ENCODE measurements around the gene CAV2. TPM values are rescaled to one million over a fixed set of nuclear protein-coding genes. Genes with fewer than 3 reads are reported as not detected.

CAV2 gene
- total RNA-seq, 1 donor from 2014 or later, result 150 TPM

- Histone ChIP-seq H3K4me3 (ENCODE audit: low read depth, low read length) (no peak overlapping the region), H3K36me3 (ENCODE audit: control insufficient read depth, insufficient read depth, low read length) (peaks cover 16% of the 10 kb centered on the region), H3K27me3 (ENCODE audit: control insufficient read depth, insufficient read depth, low read length) (no peaks in the 10 kb centered on the region)
- DNase-seq (ENCODE audit: low read depth), result no peak
- FAIRE-seq, result no peak
- no peak for TF ChIP-seq CTCF (IDR thresholded peaks at IDR 0.05; ENCODE audit: insufficient read depth, low read length, severe bottlenecking)
Observed at GRCh38 chr7:116545411-116545993, 46.0 kb downstream of the CAV2 start.

DNA sequence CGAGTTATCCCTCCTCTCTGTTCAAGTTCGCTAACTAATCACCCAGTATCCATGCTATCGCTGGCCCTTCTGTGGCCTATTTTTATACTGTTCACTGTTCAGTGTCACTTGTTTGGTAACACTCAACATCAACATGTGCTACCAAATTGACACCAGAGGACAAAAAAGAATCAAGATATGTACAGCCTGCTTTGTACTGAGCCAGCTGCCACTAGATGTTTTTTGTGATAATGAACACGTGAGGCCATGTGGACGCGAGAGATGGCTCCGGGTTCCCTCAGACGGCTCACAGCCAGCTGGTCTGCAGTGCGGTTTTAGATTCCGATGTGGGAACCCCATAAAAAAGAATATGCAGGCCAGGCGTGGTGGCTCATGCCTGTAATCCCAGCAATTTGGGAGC is 46.5 kb downstream of the CAV2 start:
- FAIRE-seq, result no peak

DNA sequence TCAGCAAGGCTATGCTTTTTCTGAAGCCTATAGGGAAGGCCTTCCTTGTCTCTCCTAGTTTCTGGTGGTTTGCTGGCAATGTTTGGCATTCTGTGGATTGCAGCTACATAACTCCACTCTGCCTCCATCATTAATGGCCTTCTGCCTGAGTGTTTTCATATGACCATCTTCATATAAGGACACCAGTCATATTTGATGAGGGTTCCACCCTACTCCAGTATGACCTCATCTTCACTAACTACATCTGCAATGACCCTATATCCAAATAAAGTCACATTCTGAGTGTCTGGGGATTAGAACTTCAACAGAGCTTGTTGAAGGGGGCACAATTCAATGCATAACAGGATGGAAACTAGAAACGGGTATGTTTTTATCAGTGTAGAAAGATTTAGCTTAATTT is 47.4 kb downstream of the CAV2 start:
- no peak for TF ChIP-seq CTCF (IDR thresholded peaks at IDR 0.05; ENCODE audit: insufficient read depth, low read length, severe bottlenecking)
- Histone ChIP-seq H3K36me3 (ENCODE audit: control insufficient read depth, insufficient read depth, low read length) (peaks cover 19% of the 10 kb centered on the region), H3K4me3 (ENCODE audit: low read depth, low read length) (no peak overlapping the region), H3K27me3 (ENCODE audit: control insufficient read depth, insufficient read depth, low read length) (no peaks in the 10 kb centered on the region)
- DNase-seq (ENCODE audit: low read depth) (no peak), FAIRE-seq (no peak)

More for the DNA sequence above, 46.5 kb downstream of the CAV2 start:
- TF ChIP-seq CTCF (IDR thresholded peaks at IDR 0.05; ENCODE audit: insufficient read depth, low read length, severe bottlenecking), result no peak
- Histone ChIP-seq H3K4me3 (ENCODE audit: low read depth, low read length) (no peak overlapping the region), H3K27me3 (ENCODE audit: control insufficient read depth, insufficient read depth, low read length) (no peaks in the 10 kb centered on the region), H3K36me3 (ENCODE audit: control insufficient read depth, insufficient read depth, low read length) (peaks cover 19% of the 10 kb centered on the region)
- DNase-seq (ENCODE audit: low read depth), result no peak

DNA sequence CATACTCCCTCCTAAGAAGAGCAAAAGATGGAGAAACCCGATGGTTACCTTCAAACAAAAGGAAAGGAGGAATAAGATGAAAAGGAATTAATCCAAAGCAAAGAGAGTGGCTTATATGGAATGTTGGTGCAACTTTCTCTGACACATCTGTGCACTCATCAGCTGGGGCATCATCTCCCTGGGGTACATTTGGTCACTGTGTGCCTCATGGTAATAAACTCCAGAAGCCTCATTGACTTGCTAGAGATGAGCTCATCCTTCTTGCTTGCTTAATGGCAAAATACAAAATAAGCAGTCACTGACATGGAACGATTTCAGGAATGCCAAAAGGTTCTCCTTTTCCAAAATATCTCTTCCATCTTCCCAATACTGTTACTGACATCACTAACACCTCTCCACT is 47.8 kb downstream of the CAV2 start:
- Histone ChIP-seq H3K4me3 (ENCODE audit: low read depth, low read length) (no peak overlapping the region), H3K27me3 (ENCODE audit: control insufficient read depth, insufficient read depth, low read length) (no peaks in the 10 kb centered on the region), H3K36me3 (ENCODE audit: control insufficient read depth, insufficient read depth, low read length) (peaks cover 21% of the 10 kb centered on the region)
- DNase-seq (ENCODE audit: low read depth) (no peak), FAIRE-seq (no peak)
- TF ChIP-seq CTCF (IDR thresholded peaks at IDR 0.05; ENCODE audit: insufficient read depth, low read length, severe bottlenecking), result no peak

- peaks cover 23% of the 10 kb centered on the region for H3K36me3 ChIP-seq (ENCODE audit: control insufficient read depth, insufficient read depth, low read length)
- no peak overlapping the region for H3K4me3 ChIP-seq (ENCODE audit: low read depth, low read length)
- DNase-seq (ENCODE audit: low read depth) (no peak), FAIRE-seq (no peak)
- H3K27me3 ChIP-seq (ENCODE audit: control insufficient read depth, insufficient read depth, low read length), result no peaks in the 10 kb centered on the region
- no peak for TF ChIP-seq CTCF (IDR thresholded peaks at IDR 0.05; ENCODE audit: insufficient read depth, low read length, severe bottlenecking)
Observed at GRCh38 chr7:116548506-116548905, 49.0 kb downstream of the CAV2 start.

GRCh38 chr7:116549370-116549769 is 49.8 kb downstream of the CAV2 start:
- FAIRE-seq (no peak), DNase-seq (ENCODE audit: low read depth) (no peak)
- peaks cover 25% of the 10 kb centered on the region for H3K36me3 ChIP-seq (ENCODE audit: control insufficient read depth, insufficient read depth, low read length)
- TF ChIP-seq CTCF (IDR thresholded peaks at IDR 0.05; ENCODE audit: insufficient read depth, low read length, severe bottlenecking), result no peak
- no peaks in the 10 kb centered on the region for H3K27me3 ChIP-seq (ENCODE audit: control insufficient read depth, insufficient read depth, low read length)
- no peak overlapping the region for H3K4me3 ChIP-seq (ENCODE audit: low read depth, low read length)
